ENCODE results near the gene TTC7B. TPM values are rescaled to one million over a fixed set of nuclear protein-coding genes. Genes with fewer than 3 reads are reported as not detected.

TTC7B gene
- total RNA-seq (2021; ENCODE audit: unreplicated experiment) (70.6 TPM), Bru-seq, nascent RNA (percentile 66 among the genes with signal in this experiment), BruChase-seq, experiment 1, labeled RNA remaining after a 6-hour chase (percentile 55 among the genes with signal in this experiment), BruChase-seq, experiment 2, labeled RNA remaining after a 2-hour chase (percentile 59 among the genes with signal in this experiment)
- 66.2 and 71.8 TPM in 2 replicates for polyA plus RNA-seq (2012)
- long read RNA-seq, full-length matches to known transcripts, result 10 of 28 reads
- long read RNA-seq, partial matches to known transcripts, result 4 of 28 reads
- long read RNA-seq, other reads (novel, unspliced or antisense), result 14 of 28 reads

GRCh38 chr14:90815822-90816662, at the start of gene TTC7B:
TTC7B (minus strand) TSS chr14:90816430; CDS start chr14:90816295, 135 bp downstream.
- DNase-seq (ENCODE audit: low read depth, low spot score), result no peak
- POLR2A ChIA-PET, result no interaction called here
- RAD21 ChIA-PET (ENCODE audit: low non-redundant PET in 1 of 2, low total read pairs in 2 of 2, uncharacterized antibody in 2 of 2, unreplicated experiment in 2 of 2), result interaction anchor here in 1 of 2 experiments (0.5 kb wide), 1 partner anchor 23 kb away, joined by 3 read pairs; no protein-coding TSS in a partner anchor
- Histone ChIP-seq H3K4me1 (ENCODE audit: control insufficient read depth in 1 of 2, insufficient read depth in 2 of 2, low read length in 2 of 2) (peaks cover under 1 to 14% of the 10 kb centered on the region in 2 experiments; a peak in 2 of 4 replicates), H3K27ac (ENCODE audit: low read depth, low read length) (peak within 1 kb of the TSS; percentile 63; the same call in 1 of the 2 replicates), H4K20me1 (ENCODE audit: insufficient read depth) (no peaks in the 10 kb centered on the region), H3K79me2 (ENCODE audit: insufficient read depth, low read length) (peaks cover 34% of the 10 kb centered on the region; the same call in 1 of the 2 replicates), H3K4me3 (replicated peaks in 1 of 2; ENCODE audit: low read depth in 1 of 2, low read length in 2 of 2) (peak within 1 kb of the TSS; percentile 59 to 72), H3K4me2 (ENCODE audit: low read length) (peak within 1 kb of the TSS; percentile 96), H3K9me3 (ENCODE audit: control insufficient read depth in 1 of 2, insufficient read depth in 1 of 2, low read depth in 1 of 2, low read length in 2 of 2) (no peaks in the 10 kb centered on the region), H3K9me2 (ENCODE audit: insufficient read depth) (no peaks in the 10 kb centered on the region), H3K27me3 (ENCODE audit: insufficient read depth, low read length) (no peaks in the 10 kb centered on the region), H3K36me3 (ENCODE audit: control insufficient read depth in 1 of 2, insufficient read depth in 2 of 2, low read length in 2 of 2) (no peaks in the 10 kb centered on the region), H3K9ac (ENCODE audit: low read length) (peak within 1 kb of the TSS; percentile 71), H2AFZ (ENCODE audit: low read depth, low read length, poor library complexity, severe bottlenecking) (no peak within 1 kb of the TSS)
- BruUV-seq (replicated peaks), result no TSS peak
- ATAC-seq, result peak; percentile 94
- TF ChIP-seq CTCF (IDR thresholded peaks at IDR 0.05 in 2 of 3, conservative IDR thresholded peaks at IDR 0.05 in 1 of 3; ENCODE audit: borderline replicate concordance in 1 of 3, insufficient read depth in 1 of 3, low read depth in 2 of 3, low read length in 2 of 3) (peak in 1 of 3 experiments; percentile 40; a peak in 2 of 6 replicates), ZBTB33 (IDR thresholded peaks at IDR 0.05; ENCODE audit: extremely low read depth, insufficient replicate concordance, low read length) (no peak), ELF1 (IDR thresholded peaks at IDR 0.05; ENCODE audit: borderline replicate concordance, low read depth) (no peak), REST (IDR thresholded peaks at IDR 0.05; ENCODE audit: low read depth) (no peak), ZFX (IDR thresholded peaks at IDR 0.05) (peak; percentile 80), CBX3 (IDR thresholded peaks at IDR 0.05; ENCODE audit: low read depth) (no peak)
- intact Hi-C loops (cut with micrococcal nuclease), result no loop called here
- CTCF ChIA-PET, result interaction anchor here (1.2 kb wide), 1 partner anchor 32 kb away, joined by 3 read pairs; no protein-coding TSS in a partner anchor
